K562 (cell line): ENCODE results near the gene GRPR. TPM values are rescaled to one million over a fixed set of nuclear protein-coding genes. Genes with fewer than 3 reads are reported as not detected.

Experiments used
- EP400 ChIP-seq: fragments of 450-650 bp; IDR thresholded peaks from 2 replicates; pipeline ENCODE4 v1.6.1; 2017; ENCODE audit warnings: antibody characterized with exemption, mild to moderate bottlenecking, moderate library complexity
- HCFC1 ChIP-seq: IDR thresholded peaks from 2 replicates; pipeline ENCODE4 v1.6.1; 2012; ENCODE audit warnings: low read depth, low read length, improper control_type of control experiment
- HLTF ChIP-seq: fragments of 450-650 bp; IDR thresholded peaks from 2 replicates; pipeline ENCODE4 v1.6.1; 2016
- MAFG ChIP-seq: fragments of 450-650 bp; conservative IDR thresholded peaks from 2 replicates; pipeline ENCODE4 v1.6.1; 2016; ENCODE audit warnings: missing genetic modification characterization, missing compliant biosample characterization
- MAZ ChIP-seq, 2 experiments: fragments of 450-650 bp in 1 of 2; sonication (generic) in 1 of 2; formaldehyde crosslinking; IDR thresholded peaks in 1 of 2; conservative IDR thresholded peaks in 1 of 2; 2 replicates each; pipeline versions ENCODE4 v1.4.0 to v1.5.0; 2020; ENCODE audit warnings: mild to moderate bottlenecking in 1 of 2, missing genetic modification reagents in 1 of 2
- MBD2 ChIP-seq: sonication (generic); IDR thresholded peaks from 2 replicates; pipeline ENCODE4 v1.6.1; 2016; ENCODE audit warnings: low read depth, borderline replicate concordance
- NCOA1 ChIP-seq: fragments of 450-650 bp; IDR thresholded peaks from 2 replicates; pipeline ENCODE4 v1.6.1; 2016; ENCODE audit warnings: low read depth
- NR4A1 ChIP-seq, 2 experiments: fragments of 250-450 bp in 1 of 2; fragments of 450-650 bp in 1 of 2; sonication (Bioruptor Pico) in 1 of 2; IDR thresholded peaks; 2 replicates each; pipeline versions ENCODE4 v1.4.0 to v1.6.1; 2016 to 2020; ENCODE audit warnings: mild to moderate bottlenecking in 2 of 2, missing compliant biosample characterization in 1 of 2, missing genetic modification characterization in 1 of 2, moderate library complexity in 1 of 2
- POLR2H ChIP-seq: IDR thresholded peaks from 2 replicates; pipeline ENCODE4 v1.6.1; 2016; ENCODE audit warnings: missing genetic modification characterization, low read depth, mild to moderate bottlenecking, control low read depth, missing compliant biosample characterization, moderate library complexity
- SMARCA4 ChIP-seq: fragments of 450-650 bp; IDR thresholded peaks from 2 replicates; pipeline ENCODE4 v1.6.1; 2016
- TGIF2 ChIP-seq: sonication (generic); formaldehyde crosslinking; IDR thresholded peaks from 2 replicates; pipeline ENCODE4 v1.8.1; 2022; ENCODE audit warnings: mild to moderate bottlenecking, missing genetic modification reagents, moderate library complexity
- THRAP3 ChIP-seq: fragments of 450-650 bp; IDR thresholded peaks from 2 replicates; pipeline ENCODE4 v1.6.1; 2016; ENCODE audit warnings: mild to moderate bottlenecking, inconsistent platforms, borderline replicate concordance
- ZNF444 ChIP-seq: fragments of 250-450 bp; sonication (Bioruptor Pico); IDR thresholded peaks from 2 replicates; pipeline ENCODE4 v1.4.0; 2020; ENCODE audit warnings: mild to moderate bottlenecking, moderate library complexity
- ZNF707 ChIP-seq: fragments of 250-450 bp; sonication (Bioruptor Pico); conservative IDR thresholded peaks from 2 replicates; pipeline ENCODE4 v1.8.0; 2022; ENCODE audit warnings: inconsistent platforms, mild to moderate bottlenecking, moderate library complexity
- ZNF766 ChIP-seq: fragments of 200-800 bp; sonication (Bioruptor generic); conservative IDR thresholded peaks from 2 replicates; pipeline ENCODE4 v1.6.1; 2016; ENCODE audit warnings: missing genetic modification characterization, missing compliant biosample characterization
- ZNF785 ChIP-seq: fragments of 250-450 bp; sonication (Bioruptor Pico); IDR thresholded peaks from 2 replicates; pipeline ENCODE4 v1.4.0; 2020; ENCODE audit warnings: mild to moderate bottlenecking
- polyA plus RNA-seq, 8 experiments: library from polyadenylated mRNA; depleted of rRNA in 4 of 8; stranded (reverse) in 5 of 8; unstranded in 3 of 8; fragments of >200 nt; fragmentation: Nextera tagmentation in 2 of 8; fragmentation: Illumina TruSeq in 1 of 8; extraction: Ambion mirVana in 2 of 8; extraction: Trizol in 1 of 8; gene quantifications; 2 replicates each; pipeline versions ENCODE4 v1.2.1 to v1.2.3, GENCODE V29; 2011 to 2014; ENCODE audit warnings: inconsistent platforms in 1 of 8, missing spikeins in 1 of 8
- total RNA-seq, 7 experiments: library from RNA; depleted of rRNA in 6 of 7; stranded (reverse); fragments of >200 nt in 6 of 7; fragmentation: Illumina TruSeq in 2 of 7; extraction: Trizol in 2 of 7; gene quantifications; 2 replicates each; pipeline versions ENCODE4 v1.2.1 to v1.2.3, GENCODE V29; 2011 to 2021; ENCODE audit warnings: low replicate concordance in 1 of 7
- TF ChIP-seq, protein P1 (sequence below): conservative IDR thresholded peaks from 2 replicates; pipeline ENCODE4 v1.6.1; 2011; ENCODE audit warnings: low read depth, mild to moderate bottlenecking, low read length; ENCODE audit not compliant: control insufficient read depth
- TF ChIP-seq, protein P2 (sequence below), 2 experiments: fragments of 450-650 bp; conservative IDR thresholded peaks; 2 replicates each; pipeline ENCODE4 v1.6.1; 2017; ENCODE audit warnings: mild to moderate bottlenecking in 2 of 2, moderate library complexity in 2 of 2
- TF ChIP-seq, protein P3 (sequence below): fragments of 450-650 bp; IDR thresholded peaks from 2 replicates; pipeline ENCODE4 v1.6.1; 2014; ENCODE audit warnings: low read depth, mild to moderate bottlenecking, moderate library complexity, borderline replicate concordance
- TF ChIP-seq, protein P4 (sequence below): fragments of 250-450 bp; sonication (Bioruptor Pico); IDR thresholded peaks from 2 replicates; pipeline ENCODE4 v1.5.0; 2021; ENCODE audit warnings: mild to moderate bottlenecking, moderate library complexity

Gene GRPR
- total and polyA plus RNA-seq, 9 of the 15 experiments (the other 6 are each of a cell fraction or from before 2014, with no cell fraction given) = 0.06 to 0.11 TPM; not detected in 7

DNA sequence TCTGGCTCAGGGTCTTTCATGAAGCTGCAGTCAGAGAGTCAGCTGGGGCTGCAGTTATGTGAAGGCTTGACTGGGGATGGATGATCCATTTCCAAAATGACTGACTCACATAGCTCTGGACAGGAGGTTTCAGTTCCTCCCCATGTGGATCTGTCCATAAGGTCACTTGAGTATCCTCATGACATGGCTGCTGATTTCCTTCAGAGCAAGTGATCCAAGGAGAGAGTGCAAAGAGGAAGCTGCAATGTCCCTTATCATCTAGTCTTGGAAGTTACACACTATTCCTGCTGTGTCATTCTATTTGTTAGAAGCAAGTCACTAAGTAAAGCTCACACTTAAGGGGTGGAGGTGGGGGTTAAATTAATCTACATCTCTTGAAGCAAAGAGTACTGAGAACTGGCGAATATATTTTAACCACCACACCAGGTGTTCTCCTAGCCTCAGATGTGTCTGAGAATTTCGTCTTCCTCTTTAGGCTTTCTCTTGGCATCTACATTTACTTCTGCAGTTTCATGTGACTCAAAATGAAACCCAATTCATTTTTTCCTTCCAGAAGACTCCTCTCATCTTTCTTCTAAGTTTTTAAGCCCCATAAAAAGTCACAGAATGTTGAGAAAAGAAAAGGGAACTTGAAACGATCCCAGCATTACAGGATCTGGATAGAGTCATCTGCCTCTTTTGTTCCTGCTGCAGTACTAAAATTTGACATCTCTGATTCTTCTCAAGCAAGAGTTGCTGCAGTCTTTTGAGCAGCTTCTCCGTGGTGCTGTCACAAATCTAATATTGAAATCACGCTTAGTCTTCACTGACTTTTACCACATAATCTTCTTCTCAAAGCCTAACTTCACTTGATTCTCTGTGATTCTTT, 3.8 kb upstream of the GRPR start (continued):
- TF ChIP-seq MBD2 = no peak
- TF ChIP-seq, protein P1, sequence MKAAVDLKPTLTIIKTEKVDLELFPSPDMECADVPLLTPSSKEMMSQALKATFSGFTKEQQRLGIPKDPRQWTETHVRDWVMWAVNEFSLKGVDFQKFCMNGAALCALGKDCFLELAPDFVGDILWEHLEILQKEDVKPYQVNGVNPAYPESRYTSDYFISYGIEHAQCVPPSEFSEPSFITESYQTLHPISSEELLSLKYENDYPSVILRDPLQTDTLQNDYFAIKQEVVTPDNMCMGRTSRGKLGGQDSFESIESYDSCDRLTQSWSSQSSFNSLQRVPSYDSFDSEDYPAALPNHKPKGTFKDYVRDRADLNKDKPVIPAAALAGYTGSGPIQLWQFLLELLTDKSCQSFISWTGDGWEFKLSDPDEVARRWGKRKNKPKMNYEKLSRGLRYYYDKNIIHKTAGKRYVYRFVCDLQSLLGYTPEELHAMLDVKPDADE = no peak
- TF ChIP-seq ZNF766 = peak; percentile 54; the same call in 1 of the 2 replicates
- TF ChIP-seq ZNF707 (CRISPR knock-in tag) = no peak
- no peak for TF ChIP-seq MAZ (CRISPR knock-in tag; conservative IDR thresholded peaks at IDR 0.05 in 1 of 2, IDR thresholded peaks at IDR 0.05 in 1 of 2)
- no peak for TF ChIP-seq ZNF785 (CRISPR knock-in tag)
- TF ChIP-seq, protein P2, sequence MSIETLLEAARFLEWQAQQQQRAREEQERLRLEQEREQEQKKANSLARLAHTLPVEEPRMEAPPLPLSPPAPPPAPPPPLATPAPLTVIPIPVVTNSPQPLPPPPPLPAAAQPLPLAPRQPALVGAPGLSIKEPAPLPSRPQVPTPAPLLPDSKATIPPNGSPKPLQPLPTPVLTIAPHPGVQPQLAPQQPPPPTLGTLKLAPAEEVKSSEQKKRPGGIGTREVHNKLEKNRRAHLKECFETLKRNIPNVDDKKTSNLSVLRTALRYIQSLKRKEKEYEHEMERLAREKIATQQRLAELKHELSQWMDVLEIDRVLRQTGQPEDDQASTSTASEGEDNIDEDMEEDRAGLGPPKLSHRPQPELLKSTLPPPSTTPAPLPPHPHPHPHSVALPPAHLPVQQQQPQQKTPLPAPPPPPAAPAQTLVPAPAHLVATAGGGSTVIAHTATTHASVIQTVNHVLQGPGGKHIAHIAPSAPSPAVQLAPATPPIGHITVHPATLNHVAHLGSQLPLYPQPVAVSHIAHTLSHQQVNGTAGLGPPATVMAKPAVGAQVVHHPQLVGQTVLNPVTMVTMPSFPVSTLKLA (conservative IDR thresholded peaks at IDR 0.05) = no peak
- TF ChIP-seq, protein P3, sequence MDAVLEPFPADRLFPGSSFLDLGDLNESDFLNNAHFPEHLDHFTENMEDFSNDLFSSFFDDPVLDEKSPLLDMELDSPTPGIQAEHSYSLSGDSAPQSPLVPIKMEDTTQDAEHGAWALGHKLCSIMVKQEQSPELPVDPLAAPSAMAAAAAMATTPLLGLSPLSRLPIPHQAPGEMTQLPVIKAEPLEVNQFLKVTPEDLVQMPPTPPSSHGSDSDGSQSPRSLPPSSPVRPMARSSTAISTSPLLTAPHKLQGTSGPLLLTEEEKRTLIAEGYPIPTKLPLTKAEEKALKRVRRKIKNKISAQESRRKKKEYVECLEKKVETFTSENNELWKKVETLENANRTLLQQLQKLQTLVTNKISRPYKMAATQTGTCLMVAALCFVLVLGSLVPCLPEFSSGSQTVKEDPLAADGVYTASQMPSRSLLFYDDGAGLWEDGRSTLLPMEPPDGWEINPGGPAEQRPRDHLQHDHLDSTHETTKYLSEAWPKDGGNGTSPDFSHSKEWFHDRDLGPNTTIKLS = no peak
- TF ChIP-seq EP400 = no peak
- TF ChIP-seq NR4A1 (CRISPR knock-in tag; IDR thresholded peaks at IDR 0.05) = no peak
- TF ChIP-seq NR4A1 (tag; IDR thresholded peaks at IDR 0.05) = no peak
- TF ChIP-seq SMARCA4 = peak; percentile 35; the same call in 1 of the 2 replicates
- TF ChIP-seq NCOA1 = 0 out of 2 replicates have a peak, but pooled peaks have one; percentile 24
- TF ChIP-seq TGIF2 = no peak
- TF ChIP-seq HLTF = no peak
- peak; percentile 88 for TF ChIP-seq MAFG
- no peak for TF ChIP-seq HCFC1
- TF ChIP-seq POLR2H = no peak
- TF ChIP-seq, protein P4, sequence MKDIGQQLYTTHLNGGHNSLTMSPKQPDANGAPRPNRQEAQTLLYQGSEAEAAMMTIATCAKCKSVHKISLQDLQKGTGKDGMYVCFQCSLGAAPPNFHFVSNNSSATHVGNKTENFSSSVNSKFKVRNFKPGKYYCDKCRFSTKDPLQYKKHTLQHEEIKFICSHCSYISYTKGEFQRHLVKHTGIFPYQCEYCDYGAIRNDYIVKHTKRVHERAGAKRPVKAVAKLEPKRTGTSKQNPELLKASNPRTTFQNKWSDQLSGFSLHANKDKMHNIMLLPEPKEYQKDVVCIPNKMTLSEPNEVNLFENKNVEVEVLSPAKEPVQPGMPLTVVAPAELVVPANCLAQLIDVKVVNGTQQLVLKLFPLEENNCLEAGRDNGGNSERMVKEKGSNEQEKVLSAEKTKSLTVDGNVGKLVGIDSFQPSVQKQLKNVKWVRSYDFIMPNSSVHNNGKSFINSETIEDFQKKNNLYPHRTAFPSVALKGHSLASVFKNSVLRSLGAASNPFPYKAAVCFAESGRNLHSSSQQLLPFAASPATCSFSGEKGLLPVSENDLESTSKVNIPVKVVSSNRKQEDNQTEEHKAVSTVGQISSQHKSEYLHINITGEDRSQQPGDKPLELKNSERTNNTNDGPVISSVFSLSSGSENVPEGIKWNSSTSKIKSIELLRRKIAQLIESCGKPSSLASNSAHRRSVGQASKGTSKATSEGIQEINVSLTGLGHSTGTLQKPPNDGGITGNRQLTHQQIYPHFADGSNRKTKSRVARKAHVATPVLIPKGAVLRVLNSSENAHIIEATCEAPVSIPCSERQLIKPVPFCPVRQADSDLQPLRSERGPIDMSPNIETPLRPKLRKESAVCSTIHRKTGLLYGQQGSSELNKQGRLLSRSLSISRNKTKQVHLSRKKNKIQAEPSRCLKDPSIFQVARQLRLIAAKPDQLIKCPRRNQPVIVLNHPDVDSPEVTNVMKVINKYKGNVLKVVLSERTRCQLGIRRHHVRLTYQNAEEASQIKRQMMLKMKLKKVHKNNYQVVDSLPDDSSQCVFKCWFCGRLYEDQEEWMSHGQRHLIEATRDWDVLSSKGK (CRISPR knock-in tag) = no peak
- TF ChIP-seq ZNF444 = no peak
- TF ChIP-seq THRAP3 = no peak
